HPDE6-E6E7 (cell line): ENCODE measurements around the gene NYNRIN.
"Not testable (repeated sequence)": the region's sequence is repeated elsewhere in the genome, so short reads cannot be mapped to it uniquely, and the experiment has no call there.

Experiments
- DNase-seq: peaks from one replicate; pipeline ENCODE4 v3.0.0; 2011; ENCODE audit warnings: missing footprints; ENCODE audit errors: extremely low spot score

Gene NYNRIN

DNA sequence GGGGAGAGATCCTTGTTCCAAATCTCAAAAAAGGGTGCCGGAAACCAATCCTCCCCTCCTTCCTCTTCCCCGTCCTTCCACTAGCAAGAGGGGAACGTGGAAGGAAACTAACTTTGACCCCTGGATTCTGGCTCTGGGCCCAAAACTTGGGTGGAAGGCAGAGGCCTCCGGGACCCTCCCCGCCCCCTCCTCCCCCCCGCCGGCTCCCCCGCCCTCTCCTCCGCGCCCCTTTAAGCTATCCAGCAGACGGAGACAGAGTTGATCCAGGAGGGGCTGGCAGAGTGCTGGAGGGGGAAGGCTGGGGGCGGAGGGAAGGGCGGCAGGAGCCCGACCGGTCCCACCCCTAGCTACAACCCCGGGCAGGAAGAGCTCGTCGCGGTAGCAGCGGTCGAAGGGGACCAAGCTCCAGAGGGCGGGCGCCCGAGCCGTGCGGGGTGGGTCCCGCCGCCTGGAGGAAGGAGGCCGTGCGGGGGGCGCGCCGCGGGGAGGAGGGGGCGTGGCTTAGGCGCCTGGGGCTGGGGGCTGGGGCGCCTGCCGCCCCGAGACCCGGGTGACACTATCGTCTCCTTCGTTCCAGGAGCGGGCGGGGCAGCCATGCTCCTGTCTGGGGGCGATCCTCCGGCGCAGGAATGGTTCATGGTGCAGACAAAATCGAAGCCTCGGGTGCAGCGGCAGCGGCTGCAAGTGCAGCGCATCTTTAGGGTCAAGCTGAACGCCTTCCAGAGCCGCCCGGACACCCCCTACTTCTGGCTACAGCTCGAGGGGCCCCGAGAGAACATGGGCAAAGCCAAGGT, at the start of gene NYNRIN:
Gene NYNRIN (plus strand): TSS at position 351 of the 794 bp plus-strand sequence. CDS start 244 bp downstream, at position 595.
- DNase-seq = no peak

DNA sequence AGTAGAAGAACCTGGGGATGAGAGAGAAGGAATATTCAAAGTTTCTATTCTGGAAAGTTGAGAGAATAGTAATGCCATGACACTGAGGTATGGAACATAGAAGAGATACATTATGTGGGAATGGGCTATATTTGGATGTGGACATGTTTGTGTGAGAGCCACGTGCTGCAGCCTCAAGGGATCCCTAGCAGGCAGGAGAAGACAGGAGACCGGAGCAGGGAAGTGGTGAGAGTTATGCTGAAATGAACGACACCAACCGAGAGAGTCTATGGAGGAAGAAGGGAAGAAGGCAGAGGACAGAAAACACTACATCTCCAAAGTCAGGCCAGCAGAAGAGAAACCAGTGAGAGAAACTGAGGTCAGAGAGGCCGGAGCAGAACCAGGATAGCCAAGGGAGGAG, 49.1 kb upstream of the NYNRIN start:
- DNase-seq = no peak

DNA sequence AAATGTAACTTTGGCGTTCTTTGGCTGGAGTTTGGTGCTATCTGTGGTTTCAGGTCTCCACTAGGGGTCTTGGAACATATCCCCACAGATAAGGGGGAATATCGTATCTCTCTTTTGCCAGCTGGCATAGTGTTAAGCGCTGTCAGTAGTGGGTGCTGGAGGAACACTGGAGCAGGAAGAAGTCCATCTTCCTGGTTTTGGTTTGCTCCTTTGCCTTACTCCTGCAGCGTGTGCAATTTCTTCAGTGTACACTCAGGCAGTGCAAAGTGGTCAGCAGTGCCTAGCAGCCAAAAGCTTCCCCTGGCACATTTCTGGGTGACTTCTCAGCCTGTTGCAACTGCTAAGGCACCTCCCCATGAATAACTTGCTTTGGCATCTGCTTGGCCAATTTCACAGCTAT, 47.3 kb upstream of the NYNRIN start:
- DNase-seq = no peak

DNA sequence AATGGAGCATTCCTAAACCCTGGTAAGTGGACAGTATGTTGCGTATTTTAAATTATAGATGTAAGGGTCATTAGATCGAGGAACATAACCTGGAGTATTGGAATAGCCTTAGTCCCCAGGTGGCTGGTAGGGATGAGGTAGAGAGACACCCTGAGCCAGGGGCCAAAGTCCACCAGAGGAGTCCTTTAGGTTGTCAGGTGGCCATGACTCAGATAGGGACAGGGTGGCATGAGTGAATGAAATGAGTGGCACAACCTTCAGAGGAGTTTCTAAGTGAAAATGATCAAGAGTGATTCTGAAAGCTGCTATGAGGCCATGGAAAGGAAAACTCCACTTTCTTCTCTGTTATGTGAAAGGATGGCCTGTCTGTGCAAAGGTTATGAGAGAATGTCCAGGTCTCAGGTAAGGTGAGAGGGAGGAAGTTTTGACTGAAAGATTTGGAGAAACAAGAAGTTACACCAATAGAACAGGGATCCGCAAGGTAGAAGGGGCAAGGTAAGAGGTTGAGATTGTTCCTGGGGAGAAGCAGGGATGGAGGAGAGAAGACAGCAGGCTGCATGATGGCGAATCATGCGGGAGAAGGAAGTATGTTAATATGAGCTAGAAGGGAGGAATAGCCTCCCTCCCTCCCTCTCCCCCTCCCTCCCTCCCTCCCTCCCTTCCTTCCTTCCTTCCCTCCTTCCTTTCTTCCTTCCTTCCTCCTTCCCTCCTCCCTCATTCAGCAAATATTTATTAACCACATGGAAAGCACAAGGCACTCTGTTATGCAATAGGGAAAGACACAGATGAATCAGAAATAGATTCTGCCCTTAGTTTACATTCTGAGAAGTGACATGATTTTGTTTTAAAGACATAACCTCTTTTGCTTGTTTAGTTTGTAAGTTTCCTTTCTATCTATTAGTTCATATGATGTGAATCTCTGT, 45.0 kb upstream of the NYNRIN start:
- no peak for DNase-seq

DNA sequence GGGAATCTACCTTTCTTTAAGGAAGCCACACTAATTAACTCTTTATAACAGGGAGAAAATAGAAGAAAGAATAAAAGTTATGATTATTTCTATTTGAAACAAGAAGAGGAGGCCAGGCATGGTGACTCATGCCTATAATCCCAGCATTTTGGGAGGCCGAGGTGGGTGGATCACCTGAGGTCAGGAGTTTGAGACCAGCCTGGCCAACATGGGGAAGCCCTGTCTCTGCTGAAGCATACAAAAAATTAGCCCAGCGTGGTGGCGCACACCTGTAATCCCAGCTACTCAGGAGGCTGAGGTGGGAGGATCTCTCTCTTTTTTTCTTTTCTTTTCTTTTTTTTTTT, 44.3 kb upstream of the NYNRIN start:
- not testable (repeated sequence) for DNase-seq

DNA sequence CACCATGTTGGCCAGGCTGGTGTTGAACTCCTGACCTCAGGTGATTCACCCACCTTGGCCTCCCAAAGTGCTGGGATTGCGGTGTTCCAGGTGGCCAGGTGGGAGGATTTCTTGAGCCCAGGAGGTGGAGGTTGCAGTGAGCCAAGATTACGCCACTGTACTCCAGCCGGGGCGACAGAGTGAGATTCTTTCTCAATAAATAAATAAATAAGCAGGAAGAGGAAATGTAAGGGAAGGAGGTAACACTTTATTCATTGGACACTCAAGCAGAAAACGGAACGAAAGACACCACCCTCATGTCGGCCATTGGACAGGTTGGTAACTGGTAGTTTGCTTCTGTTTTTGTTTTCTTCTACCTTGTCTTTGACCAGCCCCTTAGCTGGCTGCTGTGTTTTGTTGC, 43.8 kb upstream of the NYNRIN start:
- DNase-seq = no peak

DNA sequence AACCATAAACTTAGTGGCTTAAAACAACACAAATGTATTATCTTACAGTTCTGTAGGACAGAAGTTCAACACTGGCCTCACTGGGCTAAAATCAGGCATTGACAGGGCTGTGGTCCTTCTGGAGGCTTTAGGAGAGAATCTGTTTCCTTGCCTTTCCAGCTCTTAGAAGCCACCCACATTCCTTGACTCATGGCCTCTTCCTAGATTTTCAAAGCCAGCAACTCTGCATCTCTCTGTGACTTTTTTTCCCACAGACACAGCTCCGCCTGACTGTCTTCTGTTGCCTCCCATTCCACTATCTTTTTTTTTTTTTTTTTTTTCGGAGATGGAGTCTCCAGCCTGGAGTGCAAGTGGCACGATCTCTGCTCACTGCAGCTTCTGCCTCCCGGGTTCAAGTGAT, 42.6 kb upstream of the NYNRIN start:
- DNase-seq = no peak

DNA sequence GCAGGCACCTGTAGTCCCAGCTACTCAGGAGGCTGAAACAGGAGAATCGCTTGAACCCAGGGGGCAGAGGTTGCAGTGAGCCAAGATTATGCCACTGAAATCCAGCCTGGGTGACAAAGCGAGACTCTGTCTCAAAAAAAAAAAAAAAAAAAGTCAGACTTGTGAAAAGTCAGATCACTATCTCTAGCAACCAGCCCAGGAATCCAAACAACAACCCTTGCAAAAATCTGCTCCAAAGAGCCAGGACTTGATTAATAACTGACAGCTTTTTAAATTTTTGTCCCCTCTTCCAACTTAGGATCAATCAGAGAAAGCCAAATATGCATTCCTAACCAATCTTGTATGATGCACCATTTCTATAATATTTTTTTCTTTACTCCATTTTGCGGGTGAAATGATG, 38.5 kb upstream of the NYNRIN start:
- no peak for DNase-seq

DNA sequence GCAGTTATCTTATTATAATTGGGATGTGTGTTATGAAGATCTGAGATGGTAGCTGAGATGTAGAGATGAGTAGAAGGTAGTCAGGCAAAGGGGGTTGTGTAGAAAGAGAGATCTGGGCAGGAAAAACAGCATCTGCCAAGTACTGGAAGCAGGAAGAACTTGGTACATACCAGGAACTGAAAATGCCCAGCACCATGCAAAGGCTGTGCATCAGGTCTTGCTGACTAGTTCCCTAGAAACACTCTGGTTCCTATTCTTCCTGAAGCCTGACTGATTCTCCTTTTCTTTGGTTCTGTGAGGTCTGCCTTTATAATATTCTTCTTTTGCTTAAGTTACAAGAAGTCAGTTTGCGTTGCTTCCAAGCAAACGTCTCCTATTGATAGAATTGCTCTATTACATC, 37.5 kb upstream of the NYNRIN start:
- DNase-seq = no peak

DNA sequence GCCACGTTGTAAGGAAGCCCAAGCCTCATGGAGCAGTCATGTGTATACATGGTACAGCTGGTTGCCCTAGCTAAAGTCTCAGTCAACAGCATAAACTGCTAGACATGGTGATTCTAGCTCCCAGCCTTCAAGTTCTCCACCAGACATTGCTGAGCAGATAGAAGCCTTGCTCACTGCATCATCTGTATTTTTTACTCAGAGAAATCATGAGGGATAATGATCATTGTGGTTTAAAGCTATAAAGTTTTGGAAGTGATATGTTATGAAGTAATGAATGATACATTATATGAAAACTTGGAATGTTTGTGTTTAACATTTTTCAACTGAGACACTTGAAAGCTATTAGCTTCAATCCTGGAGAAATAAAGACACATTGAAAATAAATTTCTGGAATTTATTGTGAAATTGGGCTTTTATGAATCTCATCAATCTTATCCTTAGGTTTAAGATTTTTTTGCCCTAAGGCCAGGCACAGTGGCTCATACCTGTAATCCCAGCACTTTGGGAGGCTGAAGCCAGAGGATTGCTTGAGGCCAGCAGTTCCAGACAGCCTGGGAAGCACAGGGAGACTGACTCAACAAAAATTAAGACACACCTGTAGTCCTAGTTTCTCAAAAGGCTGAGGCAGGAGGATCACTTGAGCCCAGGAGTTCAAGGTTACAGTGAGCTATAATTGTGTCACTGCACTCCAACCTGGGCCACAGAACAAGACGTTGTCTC, 36.4 kb upstream of the NYNRIN start:
- DNase-seq = no peak

DNA sequence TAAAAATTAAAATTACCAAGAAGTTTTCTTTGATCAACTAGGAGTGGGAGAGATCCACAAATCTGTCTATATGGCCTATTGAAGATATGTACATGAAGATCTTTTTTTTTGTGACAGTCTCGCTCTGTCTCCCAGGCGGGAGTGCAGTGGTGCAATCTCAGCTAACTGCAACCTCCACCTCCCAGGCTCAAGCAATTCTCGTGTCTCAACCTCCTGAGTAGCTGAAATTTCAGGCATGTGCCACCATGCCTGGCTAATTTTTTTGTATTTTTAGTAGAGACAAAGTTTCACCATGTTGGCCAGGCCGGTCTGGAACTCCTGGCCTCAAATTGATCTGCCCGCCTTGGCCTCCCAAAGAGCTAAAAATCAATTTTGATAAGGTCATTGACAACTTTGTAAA, 35.4 kb upstream of the NYNRIN start:
- DNase-seq = no peak

DNA sequence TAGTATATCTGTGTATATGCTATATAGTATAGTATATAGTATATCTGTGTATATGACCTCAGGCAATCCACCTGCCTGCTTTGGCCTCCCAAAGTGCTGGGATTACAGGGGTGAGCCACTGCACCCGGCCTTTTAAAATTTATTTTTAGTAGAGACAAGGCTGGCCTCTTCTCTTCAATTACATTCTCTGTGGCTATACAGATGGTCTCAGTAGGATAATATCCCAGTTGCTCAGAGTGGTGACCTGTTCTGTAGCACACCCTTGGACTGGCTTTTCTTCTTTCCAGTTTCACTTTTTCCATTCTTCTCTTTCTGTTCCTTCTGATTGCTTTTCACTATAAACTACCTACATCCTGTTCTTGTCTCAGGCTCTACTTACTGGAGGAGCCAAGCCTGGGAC, 34.0 kb upstream of the NYNRIN start:
- no peak for DNase-seq

DNA sequence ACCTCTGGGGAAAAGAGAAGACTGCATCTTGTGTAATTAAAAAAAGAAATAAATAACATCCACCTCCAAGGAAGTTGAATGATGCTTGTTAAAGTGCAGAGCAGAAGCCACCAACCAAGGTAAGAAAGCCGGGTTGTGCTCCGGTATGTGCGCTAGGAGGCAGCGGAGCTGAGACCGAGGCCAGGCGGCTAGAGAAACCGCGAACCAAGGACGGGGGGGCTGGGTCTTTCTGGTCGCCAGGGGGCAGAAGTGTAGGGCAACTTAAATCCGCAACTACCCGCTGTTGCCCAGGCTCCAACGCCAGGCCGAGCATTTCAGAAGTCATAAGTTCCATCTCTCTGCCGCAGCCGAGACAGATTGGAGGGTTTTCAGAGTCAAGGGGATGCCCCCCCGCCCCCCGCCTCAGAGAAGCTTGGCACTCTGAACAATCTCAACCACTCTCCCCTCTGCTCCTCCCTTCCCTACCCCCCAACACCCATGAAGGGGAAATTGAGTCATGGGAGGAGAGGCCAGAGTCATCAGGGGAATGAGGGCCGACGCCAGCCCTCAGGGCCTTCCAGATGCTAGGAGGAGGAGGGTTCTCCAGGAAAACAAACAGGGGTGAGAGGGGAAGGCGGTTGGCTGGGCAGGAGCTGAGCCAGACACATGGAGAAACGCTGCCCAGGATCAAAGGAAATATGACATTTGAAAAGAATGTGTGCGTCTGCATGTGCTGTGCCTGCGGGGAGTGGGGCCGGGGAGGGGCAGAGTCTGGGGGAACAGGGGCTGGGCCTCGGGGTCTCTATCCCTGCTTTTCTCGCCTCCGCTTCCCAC, 33.0 kb upstream of the NYNRIN start:
- peak; percentile 84 for DNase-seq

DNA sequence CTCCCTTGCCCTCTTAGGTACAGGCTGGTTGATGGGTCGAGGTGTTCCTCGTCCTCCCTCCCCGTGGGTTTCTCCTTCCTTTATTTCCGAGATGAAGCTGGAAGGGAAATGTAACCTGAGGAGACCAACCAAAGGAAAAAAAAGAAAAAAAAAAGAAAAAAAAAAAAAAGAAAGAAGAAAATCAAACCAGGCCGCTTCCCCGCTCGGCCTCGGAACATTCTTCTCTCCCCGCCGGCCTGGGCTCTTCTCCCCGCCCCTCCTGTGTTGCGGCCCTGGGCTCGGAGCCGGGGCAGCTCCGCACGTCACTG, 32.4 kb upstream of the NYNRIN start:
- no peak for DNase-seq

DNA sequence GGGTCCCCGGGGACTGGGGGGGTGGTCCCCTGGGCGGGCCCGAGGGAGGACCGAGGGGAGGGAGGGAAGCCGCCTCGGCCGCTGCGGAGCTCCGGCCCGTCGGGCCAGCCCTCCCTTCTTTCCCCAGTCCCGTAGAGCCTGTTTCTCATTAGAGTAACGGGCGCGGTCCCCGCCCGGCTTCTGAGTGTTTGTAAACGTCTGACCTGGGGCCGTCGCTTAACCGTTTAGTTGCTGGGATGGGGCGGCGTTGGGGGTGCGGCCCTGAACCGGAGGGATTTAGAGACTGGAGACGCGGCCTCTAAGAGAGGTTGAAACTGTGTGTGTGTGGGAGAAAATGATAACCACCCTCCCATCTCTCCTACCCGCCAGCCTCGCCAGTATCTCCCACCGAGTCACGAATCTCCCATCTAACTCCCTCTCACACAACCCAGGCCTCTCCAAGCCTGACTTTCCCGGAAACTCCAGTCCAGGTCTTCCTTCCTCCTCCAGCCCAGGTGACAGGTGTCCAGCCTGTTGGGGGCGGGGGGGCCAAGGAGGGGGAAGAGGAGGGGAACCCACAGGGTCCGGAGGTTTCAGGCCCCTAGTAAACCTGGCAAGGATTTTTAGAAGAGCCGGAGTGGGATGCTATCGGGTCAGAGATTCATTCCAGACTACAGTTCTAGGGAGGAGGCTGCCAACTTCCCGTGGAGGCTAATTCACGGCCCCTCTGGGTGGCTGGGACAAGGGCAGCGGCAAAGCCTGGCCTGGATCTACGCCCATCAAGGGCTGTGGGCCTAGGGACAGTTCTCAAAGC, 31.9 kb upstream of the NYNRIN start:
- DNase-seq = peak; percentile 86

DNA sequence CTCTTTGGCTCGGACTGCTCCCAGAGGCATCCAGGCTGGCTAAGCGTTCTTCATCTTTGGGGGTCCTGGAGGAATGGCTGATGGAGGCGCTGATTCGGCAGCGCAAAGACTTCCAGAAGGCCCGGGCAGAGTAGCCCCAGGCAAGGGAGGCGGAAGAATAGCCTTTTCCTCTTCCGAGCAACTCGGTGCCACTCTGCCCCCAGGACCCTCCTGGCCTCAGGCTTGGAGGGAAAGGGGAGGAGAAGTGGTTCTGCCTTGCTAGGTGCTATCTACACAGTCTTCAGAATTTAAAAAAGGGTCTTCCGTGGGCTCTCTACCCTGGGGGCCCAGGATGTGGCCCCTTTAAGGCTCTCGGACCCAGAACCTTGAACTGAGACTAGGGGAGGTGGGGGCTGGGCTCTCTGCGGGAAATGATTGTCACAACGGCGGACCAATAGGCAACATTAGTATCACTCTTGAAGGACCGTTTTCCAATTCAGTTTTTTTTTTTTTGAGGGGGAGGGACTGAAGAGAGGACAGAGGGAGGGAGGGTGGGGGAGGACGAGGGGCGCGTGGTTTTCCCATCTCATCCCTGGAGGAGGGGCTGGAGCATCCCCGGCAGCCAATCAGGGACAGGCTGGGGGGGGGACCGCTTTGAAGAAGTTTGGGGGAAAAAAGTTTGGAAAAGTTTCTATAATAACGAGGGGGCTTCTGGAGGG, 31.1 kb upstream of the NYNRIN start, which contains the start of gene NFATC4:
Gene NFATC4 (plus strand): TSS at position 671 of the 698 bp plus-strand sequence. CDS start 157 bp downstream, outside the sequence.
- DNase-seq = no peak

DNA sequence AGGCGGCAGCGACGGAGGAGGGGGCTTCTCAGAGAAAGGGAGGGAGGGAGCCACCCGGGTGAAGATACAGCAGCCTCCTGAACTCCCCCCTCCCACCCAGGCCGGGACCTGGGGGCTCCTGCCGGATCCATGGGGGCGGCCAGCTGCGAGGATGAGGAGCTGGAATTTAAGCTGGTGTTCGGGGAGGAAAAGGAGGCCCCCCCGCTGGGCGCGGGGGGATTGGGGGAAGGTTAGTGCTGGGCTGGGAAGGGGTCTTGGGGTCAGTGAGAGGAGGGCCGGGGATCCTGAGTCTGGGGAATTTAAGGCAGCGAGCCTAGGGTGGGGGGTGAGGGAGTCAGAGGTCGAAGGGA, 30.6 kb upstream of the NYNRIN start:
- DNase-seq = no peak

DNA sequence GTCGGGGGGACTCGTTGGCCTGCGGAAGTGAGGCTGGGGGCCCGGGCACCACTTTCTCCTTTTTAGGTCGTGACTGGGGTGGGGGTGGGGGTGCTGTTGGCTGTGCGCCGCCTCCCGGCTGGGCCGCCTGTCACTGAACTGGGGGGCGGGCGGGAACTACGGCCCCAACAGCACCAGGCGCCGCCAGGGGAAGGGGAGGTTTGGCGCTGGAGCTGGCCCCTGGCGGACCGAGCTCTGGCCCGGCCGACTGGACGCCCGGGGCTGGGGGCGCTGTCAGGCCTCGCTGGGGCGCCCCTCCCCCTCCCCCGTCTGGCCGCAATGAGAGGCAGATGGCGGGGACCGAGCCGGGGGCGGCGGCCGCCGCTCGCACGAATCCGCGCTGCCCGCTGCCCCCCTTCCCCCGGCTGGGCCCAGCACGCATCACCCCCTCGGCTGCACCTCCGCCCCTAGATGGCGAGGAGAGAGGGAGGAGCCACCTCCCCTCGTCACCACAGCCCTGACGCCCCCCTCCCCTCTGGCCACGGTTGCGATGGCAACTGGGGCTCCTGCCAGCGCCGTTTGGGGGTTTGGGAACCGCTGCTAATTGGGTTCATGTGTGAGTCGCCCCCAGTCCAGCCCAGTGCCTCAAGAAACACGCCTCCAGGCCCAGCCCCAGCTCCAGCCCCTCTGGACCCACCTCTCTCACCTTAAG, 30.1 kb upstream of the NYNRIN start:
- DNase-seq = no peak

DNA sequence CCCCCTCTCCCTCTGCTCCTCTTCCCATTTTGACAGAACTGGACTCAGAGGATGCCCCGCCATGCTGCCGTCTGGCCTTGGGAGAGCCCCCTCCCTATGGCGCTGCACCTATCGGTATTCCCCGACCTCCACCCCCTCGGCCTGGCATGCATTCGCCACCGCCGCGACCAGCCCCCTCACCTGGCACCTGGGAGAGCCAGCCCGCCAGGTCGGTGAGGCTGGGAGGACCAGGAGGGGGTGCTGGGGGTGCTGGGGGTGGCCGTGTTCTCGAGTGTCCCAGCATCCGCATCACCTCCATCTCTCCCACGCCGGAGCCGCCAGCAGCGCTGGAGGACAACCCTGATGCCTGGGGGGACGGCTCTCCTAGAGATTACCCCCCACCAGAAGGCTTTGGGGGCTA, 29.3 kb upstream of the NYNRIN start:
- no peak for DNase-seq
